MM.1S (cell line): ENCODE data around the gene MITF.

Experiments
- CTCF ChIP-seq: fragments of 300-600 bp; sonication (generic); IDR thresholded peaks from 2 replicates; pipeline ENCODE4 v1.5.1; 2016; ENCODE audit warnings: antibody characterized with exemption, low read length, mixed read lengths
- EZH2 ChIP-seq: fragments of 300-600 bp; sonication (generic); optimal IDR thresholded peaks from 2 replicates; pipeline ENCODE3; 2017; ENCODE audit warnings: low read depth, mild to moderate bottlenecking, antibody characterized with exemption, low read length, mixed read lengths
- EZH2phosphoT487 ChIP-seq: fragments of 300-600 bp; sonication (generic); IDR thresholded peaks from 2 replicates; pipeline ENCODE4 v1.6.1; 2018; ENCODE audit warnings: antibody characterized with exemption, low read length

GRCh38 chr3:69737392-69737791 lies 1.9 kb upstream of the MITF start:
- TF ChIP-seq CTCF (no peak), EZH2 (no peak), EZH2phosphoT487 (no peak)
